ENCODE measurements around the gene ADAMTSL4. TPM values are rescaled to one million over a fixed set of nuclear protein-coding genes. Genes with fewer than 3 reads are reported as not detected.

The ADAMTSL4 gene
- total and polyA plus RNA-seq, 7 donors = 7.4 to 109 (median 25.4) TPM

DNA sequence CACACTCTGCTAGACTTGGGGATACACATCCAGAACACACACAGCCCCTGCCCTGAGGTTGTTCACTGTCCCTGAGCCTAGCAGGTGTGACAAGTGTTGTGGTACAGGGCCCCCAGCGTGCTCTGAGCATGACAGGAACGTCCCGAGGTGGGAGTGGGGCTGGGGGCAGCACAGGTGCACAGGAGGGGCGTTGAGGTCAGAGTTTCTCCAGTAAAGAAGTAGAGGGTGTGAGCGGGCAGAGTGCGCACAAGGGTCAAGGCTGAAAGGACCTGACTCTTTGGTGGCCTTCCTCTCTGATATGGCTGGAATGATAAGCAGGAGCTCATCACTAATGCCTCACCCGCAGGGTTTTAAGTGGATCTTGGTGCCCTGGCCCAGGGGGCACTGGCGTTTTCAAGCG is 34.9 kb upstream of the ADAMTSL4 start:
- no peak overlapping the region for H3K4me3 ChIP-seq
- ATAC-seq = no peak

DNA sequence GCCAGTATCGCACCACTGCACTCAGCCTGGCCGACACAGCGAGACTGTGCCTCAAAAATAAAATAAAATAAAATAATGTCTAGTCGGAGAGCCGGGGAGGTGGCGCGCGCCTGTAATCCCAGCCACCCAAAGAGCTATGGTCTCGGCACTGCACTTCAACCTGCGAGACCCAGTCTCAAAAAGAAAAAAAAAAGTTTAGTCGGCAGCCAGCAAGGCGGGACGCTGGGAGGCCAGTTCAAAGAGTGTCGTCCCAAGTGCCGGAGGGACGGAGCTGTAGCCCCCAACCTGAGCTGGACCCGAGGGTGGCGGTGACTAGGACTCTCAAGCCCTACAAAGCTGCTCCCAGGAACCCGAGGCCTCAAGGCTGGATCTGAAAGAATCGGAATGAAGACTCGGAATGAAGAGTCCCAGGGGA is 34.3 kb upstream of the ADAMTSL4 start:
- Histone ChIP-seq H3K9me3 (no peaks in the 10 kb centered on the region), H3K4me3 (peak overlapping the region; percentile 74), H3K27ac (peak overlapping the region; percentile 94), H3K27me3 (ENCODE audit: insufficient read depth in 3 of 3, low read length in 2 of 3) (no peaks in the 10 kb centered on the region), H3K36me3 (ENCODE audit: insufficient read depth in 1 of 2, low read depth in 1 of 2) (peaks cover 0 to 24% of the 10 kb centered on the region in 2 donors), H3K4me1 (peaks cover 6% of the 10 kb centered on the region)
- DNase-seq (no peak), ATAC-seq (peak in 2 of 4 donors; percentile 23 to 35)
- intact Hi-C loops (cut with DNase I) = loop anchor here in 1 of 2 donors (5.0 kb wide), 1 partner anchor 38 kb away; no protein-coding TSS in a partner anchor
- TF ChIP-seq, protein P1, sequence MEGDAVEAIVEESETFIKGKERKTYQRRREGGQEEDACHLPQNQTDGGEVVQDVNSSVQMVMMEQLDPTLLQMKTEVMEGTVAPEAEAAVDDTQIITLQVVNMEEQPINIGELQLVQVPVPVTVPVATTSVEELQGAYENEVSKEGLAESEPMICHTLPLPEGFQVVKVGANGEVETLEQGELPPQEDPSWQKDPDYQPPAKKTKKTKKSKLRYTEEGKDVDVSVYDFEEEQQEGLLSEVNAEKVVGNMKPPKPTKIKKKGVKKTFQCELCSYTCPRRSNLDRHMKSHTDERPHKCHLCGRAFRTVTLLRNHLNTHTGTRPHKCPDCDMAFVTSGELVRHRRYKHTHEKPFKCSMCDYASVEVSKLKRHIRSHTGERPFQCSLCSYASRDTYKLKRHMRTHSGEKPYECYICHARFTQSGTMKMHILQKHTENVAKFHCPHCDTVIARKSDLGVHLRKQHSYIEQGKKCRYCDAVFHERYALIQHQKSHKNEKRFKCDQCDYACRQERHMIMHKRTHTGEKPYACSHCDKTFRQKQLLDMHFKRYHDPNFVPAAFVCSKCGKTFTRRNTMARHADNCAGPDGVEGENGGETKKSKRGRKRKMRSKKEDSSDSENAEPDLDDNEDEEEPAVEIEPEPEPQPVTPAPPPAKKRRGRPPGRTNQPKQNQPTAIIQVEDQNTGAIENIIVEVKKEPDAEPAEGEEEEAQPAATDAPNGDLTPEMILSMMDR (IDR thresholded peaks at IDR 0.05) = no peak
- 24 to 27% (median 24%) methylated on average over 21 of the region's 21 CpGs for WGBS, 3 donors

More for the DNA sequence above, 34.9 kb upstream of the ADAMTSL4 start:
- peaks cover 0 to 24% of the 10 kb centered on the region in 2 donors for H3K36me3 ChIP-seq (ENCODE audit: insufficient read depth in 1 of 2, low read depth in 1 of 2)
- no peaks in the 10 kb centered on the region for H3K27me3 ChIP-seq (ENCODE audit: insufficient read depth in 3 of 3, low read length in 2 of 3)
- H3K9me3 ChIP-seq = no peaks in the 10 kb centered on the region
- TF ChIP-seq, protein P1 (IDR thresholded peaks at IDR 0.05) = no peak
- H3K4me1 ChIP-seq = peaks cover 6% of the 10 kb centered on the region
- WGBS, 3 donors = 81 to 94% (median 81%) methylated on average over 9 of the region's 9 CpGs
- H3K27ac ChIP-seq = peak overlapping the region; percentile 94
- intact Hi-C loops (cut with DNase I) = no loop called here
- DNase-seq = peak in 1 of 2 donors; percentile 13

DNA sequence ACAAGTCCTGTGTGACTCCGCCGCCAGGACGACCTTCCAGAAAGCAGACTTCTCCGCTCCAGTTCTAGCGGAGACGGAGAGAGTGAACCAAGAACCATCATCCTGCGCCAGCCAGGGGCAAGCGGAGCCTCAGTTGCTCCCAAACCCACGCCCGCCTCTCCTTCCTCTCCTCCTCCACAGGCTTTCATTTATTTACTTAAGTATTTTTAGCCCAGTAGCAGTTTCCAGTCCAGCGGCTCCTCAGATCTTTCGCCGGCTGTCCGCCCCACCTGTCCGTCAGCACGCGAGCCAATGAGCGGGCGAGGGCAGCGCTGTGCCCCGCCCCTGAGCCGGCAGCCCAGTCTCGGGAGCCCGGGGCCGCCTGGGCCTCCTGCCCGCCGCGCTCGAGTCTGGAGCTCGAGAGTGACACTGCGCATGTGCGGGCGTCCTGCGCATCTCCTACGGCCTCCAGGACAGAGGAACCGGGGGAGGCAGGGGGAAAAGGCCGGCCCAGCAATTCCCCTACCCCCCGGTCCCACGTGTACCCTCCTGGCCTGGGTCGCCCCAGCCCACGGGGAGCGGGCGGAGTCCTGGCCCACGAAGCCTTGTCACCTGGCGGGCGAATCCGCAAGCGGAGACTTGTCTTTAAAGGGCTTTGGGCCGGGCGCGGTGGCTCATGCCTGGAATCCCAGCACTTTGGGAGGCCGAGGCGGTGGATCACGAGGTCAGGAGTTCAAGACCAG is 33.7 kb upstream of the ADAMTSL4 start, which contains the start of gene FALEC:
Gene FALEC, plus strand, starts transcription at position 425 of the 722 bp plus-strand sequence.
- intact Hi-C loops (cut with DNase I) = loop anchor here in 1 of 2 donors (5.0 kb wide), 1 partner anchor 38 kb away; no protein-coding TSS in a partner anchor
- TF ChIP-seq, protein P1 (IDR thresholded peaks at IDR 0.05) = no peak
- ATAC-seq = peak; percentile 98 to 99 (median 99)
- peaks cover 6% of the 10 kb centered on the region for H3K4me1 ChIP-seq
- H3K27ac ChIP-seq = peak within 1 kb of the TSS; percentile 94
- peaks cover 0 to 24% of the 10 kb centered on the region in 2 donors for H3K36me3 ChIP-seq (ENCODE audit: insufficient read depth in 1 of 2, low read depth in 1 of 2)
- no peaks in the 10 kb centered on the region for H3K27me3 ChIP-seq (ENCODE audit: insufficient read depth in 3 of 3, low read length in 2 of 3)
- DNase-seq = peak; percentile 98 to 99
- no peaks in the 10 kb centered on the region for H3K9me3 ChIP-seq
- 0 to 1% (median 1%) methylated on average over 52 to 54 of the region's 54 CpGs for WGBS, 3 donors
- H3K4me3 ChIP-seq = peak within 1 kb of the TSS; percentile 74

DNA sequence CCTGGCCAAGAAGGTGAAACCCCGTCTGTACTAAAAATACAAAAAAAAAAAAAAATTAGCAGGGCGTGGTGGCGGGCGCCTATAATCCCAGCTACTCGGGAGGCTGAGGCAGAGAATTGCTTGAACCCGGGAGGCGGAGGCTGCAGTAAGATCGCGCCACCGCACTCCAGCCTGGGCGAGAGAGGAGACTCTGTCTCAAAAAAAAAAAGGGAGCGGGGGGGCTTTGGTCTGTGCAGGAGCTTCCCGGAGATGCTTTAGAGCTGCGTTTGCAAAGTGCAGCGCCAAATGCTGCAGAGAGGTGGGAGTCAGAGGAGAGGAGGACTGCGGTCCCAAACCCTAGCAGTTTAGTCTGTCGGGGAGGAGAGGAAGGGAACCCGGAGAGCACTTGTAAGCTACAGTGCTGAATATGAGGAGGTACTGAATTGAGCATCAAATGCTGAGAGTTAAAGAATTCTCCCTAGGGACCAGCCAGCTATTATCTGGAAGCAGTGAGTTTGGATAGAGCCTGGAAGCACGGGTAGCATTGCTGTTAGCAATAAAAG is 33.1 kb upstream of the ADAMTSL4 start:
- TF ChIP-seq, protein P1 (IDR thresholded peaks at IDR 0.05) = no peak

More for the DNA sequence above, 33.1 kb upstream of the ADAMTSL4 start:
- Histone ChIP-seq H3K27me3 (ENCODE audit: insufficient read depth in 3 of 3, low read length in 2 of 3) (no peaks in the 10 kb centered on the region), H3K9me3 (no peaks in the 10 kb centered on the region), H3K4me1 (peaks cover 8% of the 10 kb centered on the region), H3K4me3 (peak overlapping the region; percentile 74), H3K36me3 (ENCODE audit: insufficient read depth in 1 of 2, low read depth in 1 of 2) (peaks cover 0 to 19% of the 10 kb centered on the region in 2 donors), H3K27ac (peak overlapping the region; percentile 94)
- WGBS, 3 donors = 1 to 3% (median 3%) methylated on average over 15 to 19 of the region's 19 CpGs
- no peak for DNase-seq
- ATAC-seq = peak in 2 of 4 donors; percentile 2 to 5
- intact Hi-C loops (cut with DNase I) = loop anchor here in 1 of 2 donors (5.0 kb wide), 1 partner anchor 39 kb away; no protein-coding TSS in a partner anchor

Measured in psoas muscle (tissue), 8 donors.